Peyer's patch (tissue), 4 donors: ENCODE measurements around the gene ADRB2.

Experiments
- POLR2A ChIP-seq, 2 donors: fragments of 450-650 bp; IDR thresholded peaks; one replicate each; pipeline ENCODE4 v1.5.1; 2017; ENCODE audit warnings: antibody characterized with exemption in 2 of 2, mild to moderate bottlenecking in 2 of 2, moderate library complexity in 2 of 2
- TF ChIP-seq, protein P1 (sequence below), 6 experiments: fragments of 450-650 bp in 4 of 6; fragments of 200-600 bp in 2 of 6; sonication (generic) in 1 of 6; IDR thresholded peaks; one replicate each; pipeline ENCODE4 v1.5.1; 2017 to 2019; ENCODE audit warnings: antibody characterized with exemption in 6 of 6, mild to moderate bottlenecking in 3 of 6, moderate library complexity in 1 of 6

- TF ChIP-seq, protein P1, sequence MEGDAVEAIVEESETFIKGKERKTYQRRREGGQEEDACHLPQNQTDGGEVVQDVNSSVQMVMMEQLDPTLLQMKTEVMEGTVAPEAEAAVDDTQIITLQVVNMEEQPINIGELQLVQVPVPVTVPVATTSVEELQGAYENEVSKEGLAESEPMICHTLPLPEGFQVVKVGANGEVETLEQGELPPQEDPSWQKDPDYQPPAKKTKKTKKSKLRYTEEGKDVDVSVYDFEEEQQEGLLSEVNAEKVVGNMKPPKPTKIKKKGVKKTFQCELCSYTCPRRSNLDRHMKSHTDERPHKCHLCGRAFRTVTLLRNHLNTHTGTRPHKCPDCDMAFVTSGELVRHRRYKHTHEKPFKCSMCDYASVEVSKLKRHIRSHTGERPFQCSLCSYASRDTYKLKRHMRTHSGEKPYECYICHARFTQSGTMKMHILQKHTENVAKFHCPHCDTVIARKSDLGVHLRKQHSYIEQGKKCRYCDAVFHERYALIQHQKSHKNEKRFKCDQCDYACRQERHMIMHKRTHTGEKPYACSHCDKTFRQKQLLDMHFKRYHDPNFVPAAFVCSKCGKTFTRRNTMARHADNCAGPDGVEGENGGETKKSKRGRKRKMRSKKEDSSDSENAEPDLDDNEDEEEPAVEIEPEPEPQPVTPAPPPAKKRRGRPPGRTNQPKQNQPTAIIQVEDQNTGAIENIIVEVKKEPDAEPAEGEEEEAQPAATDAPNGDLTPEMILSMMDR (IDR thresholded peaks at IDR 0.05), result no peak
- no peak for TF ChIP-seq POLR2A (IDR thresholded peaks at IDR 0.05)
Measured at GRCh38 chr5:148780711-148781110, 45.7 kb upstream of the ADRB2 start.
